HG02884 (cell line): ENCODE data around the gene XCR1.
"Not testable (repeated sequence)": the region's sequence is repeated elsewhere in the genome, so short reads cannot be mapped to it uniquely, and the experiment has no call there.

Source experiments
- ATAC-seq: cut with Tn5 transposase; IDR thresholded peaks from one replicate; pipeline ENCODE4 v1.9.1; 2021; ENCODE audit warnings: mild to moderate bottlenecking, moderate library complexity; ENCODE audit not compliant: unreplicated experiment

The XCR1 gene, protein sequence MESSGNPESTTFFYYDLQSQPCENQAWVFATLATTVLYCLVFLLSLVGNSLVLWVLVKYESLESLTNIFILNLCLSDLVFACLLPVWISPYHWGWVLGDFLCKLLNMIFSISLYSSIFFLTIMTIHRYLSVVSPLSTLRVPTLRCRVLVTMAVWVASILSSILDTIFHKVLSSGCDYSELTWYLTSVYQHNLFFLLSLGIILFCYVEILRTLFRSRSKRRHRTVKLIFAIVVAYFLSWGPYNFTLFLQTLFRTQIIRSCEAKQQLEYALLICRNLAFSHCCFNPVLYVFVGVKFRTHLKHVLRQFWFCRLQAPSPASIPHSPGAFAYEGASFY

DNA sequence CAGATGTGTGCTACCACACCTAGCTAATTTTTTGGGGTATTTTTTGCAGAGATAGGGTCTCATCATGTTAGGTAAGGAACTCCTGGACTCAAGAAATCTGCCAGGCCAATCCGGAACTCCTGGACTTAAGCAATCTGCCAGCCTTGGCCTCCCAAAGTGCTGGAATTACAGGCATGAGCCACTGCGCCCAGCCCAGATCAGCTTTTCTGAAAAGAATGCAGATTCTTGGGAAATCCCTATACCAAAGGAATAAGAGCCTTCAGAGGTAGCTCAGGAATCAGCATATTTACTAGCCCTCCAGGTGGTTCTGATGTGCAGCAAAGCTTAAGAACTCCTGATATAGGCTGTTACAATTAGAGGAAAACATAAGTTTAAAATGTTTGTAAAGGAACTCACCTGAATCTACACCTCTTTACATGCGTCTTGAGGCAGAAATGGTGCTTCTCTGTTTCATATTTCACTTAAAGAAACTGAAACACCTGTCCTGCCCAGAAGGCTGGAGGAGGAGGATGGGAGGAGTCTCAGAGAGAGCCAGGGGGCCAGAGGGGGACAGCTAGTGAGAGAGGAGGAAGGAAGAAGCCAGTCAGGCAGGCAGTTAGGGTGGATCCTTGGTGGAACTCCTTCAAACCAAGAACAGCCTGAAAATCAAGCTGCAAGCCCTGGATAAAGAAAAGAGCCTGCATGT lies at the start of gene XCR1:
XCR1 (minus strand) TSS at position 463 of the 685 bp plus-strand sequence. CDS start 5,536 bp downstream, outside the sequence.
- ATAC-seq: no peak

DNA sequence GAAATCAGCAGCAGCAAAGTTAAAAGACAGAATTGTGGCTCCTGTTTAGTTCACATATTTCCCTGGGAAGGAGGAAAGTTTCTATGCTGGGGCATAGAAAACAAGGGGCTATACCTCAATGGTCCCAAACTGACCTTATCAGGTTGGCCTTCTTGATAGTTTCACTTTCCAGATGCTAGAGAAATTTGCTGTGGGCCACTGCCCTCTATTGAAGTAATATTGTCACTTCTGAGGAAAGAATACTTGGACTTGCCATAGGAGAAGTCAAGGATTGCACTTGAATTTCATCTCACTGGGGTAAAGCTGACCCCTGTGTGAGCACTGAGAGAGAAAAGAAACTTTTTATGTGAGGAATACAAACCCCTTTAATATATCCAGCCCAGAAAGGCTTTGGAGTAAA lies 49.3 kb upstream of the XCR1 start:
- no peak for ATAC-seq

DNA sequence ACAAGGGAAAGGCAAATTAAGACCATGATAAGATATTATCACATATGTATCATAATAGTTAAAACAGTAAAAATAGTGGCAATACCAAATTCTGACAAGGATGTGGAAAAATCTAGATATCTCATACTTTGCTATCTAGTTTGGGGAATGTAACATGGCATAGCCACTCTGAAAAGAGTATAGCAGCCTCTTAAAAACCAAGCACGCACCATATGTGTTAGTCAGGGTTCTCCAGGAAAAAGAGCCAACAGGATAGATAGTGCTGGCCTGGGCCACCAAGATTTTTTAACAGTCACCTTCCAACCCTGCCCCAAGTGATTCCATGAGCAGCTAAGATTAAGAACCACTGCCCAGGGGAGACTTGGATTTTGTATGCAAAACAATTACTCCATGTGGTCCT lies 48.5 kb upstream of the XCR1 start:
- no peak for ATAC-seq

DNA sequence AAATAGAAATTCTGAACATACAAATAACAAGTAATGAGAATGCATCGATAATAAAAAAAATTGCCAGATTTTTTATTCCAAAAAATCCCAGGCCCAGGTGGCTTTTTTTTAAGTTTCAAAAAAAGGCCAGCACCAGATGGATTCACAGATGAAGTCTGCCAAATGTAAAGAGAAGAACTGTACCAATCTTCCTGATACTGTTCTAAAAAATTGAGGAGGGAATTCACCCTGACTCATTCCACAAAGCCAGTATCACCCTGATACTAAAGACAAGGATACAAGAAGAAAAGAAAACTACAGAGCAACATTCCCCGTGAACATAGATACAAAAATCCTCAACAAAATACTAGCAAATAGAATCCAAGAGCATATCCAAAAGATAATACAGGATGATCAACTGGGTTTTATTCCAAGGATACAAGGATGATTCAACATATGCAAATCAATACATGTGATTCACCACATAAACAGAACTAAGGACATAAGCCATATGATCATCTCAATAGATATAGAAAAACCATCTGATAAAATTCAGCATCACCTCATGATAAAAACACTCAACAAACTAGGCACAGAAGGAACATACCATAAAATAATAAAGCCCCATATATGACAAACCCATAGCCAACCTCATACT lies 44.1 kb upstream of the XCR1 start:
- ATAC-seq: no peak

DNA sequence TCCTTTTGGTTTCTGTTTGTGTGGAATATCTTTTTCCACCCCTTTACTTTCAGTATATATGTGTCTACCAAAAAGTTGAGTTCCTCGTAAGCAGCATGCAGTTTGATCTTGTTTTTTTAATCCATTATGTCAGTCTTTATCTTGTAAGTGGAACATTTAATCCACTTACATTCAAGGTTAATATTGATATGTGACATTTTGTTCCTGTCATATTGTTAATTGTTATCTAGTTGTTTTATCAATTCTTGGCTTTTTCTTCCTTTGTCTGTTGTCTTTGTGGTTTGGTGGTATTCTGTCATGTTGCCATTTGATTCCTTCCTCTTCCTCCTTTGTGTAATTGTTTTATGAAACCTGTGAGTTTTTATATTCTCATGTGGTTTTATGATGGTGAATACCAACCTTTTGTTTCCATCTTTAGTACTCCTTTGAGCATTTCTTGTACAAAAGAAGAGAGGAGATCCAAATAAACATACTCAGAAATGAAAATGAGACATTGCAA lies 43.4 kb upstream of the XCR1 start:
- no peak for ATAC-seq

DNA sequence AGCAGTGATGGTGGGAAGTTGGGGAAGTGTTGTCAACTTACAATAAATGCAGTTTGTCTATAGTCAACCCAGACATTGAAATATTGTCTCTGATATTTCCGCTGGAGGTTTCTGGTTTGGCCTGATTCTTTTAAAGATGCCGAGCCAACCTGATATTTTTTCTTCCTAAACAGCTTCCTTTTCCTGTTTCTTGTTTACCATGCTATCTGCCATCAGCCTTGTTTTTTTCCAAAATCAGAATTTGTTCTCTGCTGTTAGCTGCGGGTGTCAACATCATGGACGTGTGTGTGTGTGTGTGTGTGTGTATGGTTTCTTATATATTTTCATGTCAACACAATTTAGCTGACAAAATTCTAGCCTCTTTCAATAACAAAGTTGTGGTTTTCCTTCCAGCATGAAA lies 41.2 kb upstream of the XCR1 start:
- no peak for ATAC-seq

DNA sequence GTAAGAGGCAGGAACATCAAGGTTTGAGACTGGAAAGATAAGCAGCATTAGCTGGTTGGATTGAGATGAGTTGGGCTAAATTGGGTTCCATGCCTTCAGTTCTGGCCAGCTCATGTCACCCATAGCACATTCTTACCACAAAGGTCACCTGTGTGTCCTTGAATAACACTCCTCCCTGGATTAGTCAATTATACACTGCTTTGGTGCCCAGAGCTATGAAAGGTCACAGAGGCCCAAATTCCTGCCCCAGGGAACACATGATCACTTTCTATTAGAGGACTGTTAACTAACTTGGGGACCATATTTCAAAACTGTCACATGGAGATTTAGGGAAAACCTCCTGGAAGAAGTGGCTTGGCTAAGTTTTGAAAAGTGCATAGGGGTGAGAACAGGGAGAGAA lies 40.1 kb upstream of the XCR1 start:
- ATAC-seq: no peak

DNA sequence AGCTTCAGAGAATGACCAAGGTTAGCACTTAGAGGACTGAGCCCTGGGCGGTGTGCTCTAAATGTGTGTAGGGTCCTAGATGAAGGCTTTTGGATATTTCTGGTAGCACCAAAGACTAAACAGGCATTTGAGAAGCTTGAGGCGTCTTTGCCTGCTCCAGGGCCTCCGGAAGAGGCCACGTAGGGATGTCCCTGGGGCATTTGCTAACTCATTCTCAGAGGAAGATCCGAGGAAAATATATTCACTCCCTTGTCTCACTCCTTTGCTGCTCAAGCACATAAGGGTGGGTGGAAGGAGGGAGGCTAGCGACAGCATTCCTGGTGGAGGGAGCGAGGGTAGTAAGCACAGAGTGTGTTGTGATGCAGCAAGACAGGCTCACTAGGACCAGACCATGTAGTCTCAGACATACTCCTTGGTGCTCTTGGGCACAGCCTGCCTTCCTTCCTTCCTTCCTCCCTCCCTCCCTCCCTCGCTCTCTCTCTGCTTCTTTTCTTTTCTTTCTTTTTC lies 38.5 kb upstream of the XCR1 start:
- ATAC-seq: no peak

DNA sequence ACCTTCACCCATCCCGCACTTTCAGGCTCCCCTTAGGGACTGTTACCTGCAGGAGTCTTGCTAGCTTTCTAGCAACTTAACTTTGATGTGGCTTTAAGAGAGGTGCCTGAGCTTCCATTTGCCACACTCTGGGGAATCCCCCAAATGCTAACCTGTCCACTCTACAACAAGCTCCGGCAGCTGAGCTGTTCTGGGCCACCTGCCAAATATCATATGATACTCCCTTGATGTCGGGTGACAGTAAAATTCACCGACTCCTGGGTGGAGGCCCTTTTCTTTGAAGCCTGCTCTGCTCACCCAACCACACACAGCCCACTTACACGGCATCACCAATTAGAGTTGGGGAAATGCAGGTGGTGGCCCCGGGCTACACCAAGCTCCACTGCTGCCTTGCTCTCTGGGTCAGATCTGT lies 38.0 kb upstream of the XCR1 start:
- peak; percentile 80 for ATAC-seq

DNA sequence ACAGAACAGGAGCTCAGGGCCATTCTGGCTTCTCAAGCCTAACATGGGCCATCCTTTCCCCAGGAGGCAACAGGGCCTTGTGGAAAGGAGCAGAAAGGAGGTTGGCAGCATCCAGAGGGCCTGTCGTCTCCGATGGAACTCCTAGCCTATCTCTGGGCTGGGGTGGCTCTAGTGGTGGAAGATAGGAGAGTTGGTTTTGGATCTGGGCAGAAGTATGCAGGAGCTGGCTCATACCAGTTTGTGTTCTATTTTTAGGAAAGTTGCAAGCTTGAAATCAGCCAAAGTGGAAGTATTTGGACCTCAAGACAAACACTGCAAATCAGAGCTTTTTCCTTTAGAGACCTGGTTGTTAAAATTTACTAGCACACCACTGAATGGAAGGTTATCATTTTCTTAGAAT lies 35.4 kb upstream of the XCR1 start:
- ATAC-seq: no peak

DNA sequence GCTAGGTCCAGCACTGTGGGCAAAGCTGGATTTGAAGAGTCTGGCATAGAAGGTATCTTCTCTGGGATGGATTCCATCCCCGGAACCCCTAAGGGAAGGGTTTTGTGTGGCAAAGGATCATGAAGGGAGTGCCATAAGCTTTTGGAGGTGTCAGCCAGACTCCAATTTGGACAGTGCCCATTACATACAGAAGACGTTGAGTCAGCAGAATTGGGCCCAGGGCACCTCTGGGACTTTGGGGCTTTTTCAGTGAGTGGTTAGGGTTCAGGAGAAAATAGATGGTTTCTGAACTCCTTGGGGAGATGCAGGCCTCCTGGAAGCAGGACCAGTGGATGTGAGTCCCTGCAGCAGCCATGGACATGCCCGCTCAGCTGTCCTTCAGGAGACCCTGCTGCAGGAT lies 34.6 kb upstream of the XCR1 start:
- no peak for ATAC-seq

DNA sequence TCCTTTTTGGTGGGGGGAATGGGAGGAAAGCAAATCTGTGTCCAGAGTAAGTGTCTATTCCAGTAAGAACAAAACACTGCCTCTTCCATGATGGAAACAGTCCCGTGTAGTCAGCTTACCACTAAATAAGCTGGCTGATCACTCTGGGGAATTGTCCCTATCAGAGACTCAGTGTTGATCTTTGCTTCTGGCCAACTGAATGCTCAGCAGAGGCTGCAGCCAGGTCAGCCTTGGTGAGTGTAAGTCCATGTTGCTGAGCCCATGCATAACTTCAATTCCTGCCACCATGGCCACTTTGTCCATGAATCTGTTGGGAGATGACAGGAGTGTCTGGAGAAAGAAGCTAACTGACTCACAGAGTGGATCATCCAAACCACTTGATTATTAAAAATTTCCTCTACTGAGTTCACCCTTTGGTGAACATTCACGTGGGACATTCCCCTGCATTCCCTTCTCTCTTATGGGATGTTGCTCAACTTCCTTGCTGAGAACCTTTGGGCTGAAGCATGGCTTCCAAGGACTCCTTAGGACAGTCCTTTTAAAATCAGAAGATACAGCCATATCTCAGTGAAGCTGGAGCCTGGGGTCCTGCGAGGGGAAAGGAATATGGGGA lies 33.9 kb upstream of the XCR1 start:
- ATAC-seq: no peak

DNA sequence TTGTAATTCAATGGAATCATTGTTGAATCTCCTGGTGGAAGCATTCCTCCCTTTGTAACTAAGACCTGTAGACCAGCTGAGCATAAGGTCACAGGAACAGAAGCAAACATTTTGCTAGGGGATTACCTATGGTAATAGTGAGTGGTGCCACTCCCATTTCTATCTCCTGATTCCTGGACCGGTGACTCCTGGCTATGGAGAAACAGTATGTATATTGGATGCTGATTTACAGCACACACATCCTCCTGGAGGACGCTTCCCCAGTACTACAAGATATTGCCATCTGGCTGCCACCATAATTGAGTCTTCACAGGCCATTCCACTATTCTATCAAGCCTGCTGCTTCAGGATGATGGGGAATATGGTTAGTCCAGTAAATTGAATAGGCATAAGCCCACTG lies 33.3 kb upstream of the XCR1 start:
- no peak for ATAC-seq

DNA sequence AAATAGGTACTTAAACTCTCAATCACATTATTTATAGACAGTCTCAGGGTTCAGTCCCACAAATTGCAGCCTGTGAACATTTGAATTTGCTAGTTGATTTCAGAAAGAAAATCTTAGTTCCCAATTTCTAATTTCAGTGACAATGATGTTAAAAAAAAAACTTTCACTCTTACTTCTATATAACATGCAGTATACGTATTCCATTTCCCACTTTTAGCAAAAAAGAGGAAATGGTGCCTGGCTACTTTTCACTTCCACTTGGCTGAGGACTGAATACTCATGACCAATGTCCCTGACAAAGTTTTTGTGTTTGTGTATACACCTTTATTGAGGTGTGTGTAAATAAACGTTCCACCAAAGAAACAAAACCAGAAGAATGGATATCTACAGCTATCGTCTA lies 32.1 kb upstream of the XCR1 start:
- ATAC-seq: no peak

DNA sequence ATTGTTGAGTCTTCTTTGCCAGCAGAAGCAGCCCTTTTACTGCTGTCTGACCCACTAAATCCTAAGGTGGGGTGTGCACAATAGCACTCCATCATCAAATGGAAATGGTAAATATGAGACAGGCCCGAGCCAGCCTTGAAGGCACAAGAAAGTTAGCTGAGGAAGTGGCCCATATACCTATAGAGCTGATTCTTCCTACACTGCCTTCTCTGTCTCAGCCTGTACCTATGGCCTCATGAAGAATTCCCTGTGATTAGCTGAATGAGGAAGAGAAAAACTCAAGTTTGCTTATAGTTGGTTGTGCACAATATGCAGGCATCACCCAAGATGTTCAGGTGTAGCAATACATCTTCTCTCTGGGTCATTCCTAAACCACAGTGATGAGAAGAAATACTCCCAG lies 31.7 kb upstream of the XCR1 start:
- no peak for ATAC-seq

DNA sequence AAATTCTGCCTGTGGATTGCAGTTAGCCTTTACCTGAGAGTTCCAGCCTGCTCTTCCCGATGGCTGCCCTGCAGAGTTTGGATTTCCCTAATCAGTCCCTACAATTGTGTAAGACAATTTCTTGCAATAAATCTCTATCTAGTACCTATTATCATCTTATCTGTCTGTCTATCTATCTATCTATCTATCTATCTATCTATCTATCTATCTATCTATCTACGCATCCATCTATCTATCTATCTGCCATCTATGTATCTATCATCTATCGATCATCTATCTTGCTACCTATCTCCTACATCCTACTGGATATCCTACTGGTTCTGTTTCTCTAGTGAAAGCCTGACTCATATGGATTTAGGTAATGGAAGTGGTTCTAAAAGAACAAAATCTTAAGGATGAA lies 30.4 kb upstream of the XCR1 start:
- no peak for ATAC-seq

DNA sequence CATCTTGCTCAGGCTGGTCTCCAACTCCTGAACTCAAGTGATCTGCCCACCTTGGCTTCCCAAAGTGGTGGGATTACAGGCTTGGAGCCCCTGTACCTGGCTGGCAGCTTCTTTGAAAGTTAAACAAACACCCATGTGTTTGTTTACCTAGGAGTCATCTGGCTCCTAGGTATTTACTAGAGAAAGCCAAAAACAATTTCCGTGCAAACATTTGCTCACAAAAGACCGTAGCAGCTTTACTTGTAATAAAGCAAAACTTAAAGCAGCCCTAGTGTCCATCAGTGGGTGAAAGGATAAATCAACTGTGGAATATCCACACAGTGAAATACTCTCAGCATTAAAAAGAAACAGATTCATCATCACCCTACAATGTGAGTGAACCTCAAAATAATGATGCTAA lies 29.4 kb upstream of the XCR1 start:
- ATAC-seq: no peak

DNA sequence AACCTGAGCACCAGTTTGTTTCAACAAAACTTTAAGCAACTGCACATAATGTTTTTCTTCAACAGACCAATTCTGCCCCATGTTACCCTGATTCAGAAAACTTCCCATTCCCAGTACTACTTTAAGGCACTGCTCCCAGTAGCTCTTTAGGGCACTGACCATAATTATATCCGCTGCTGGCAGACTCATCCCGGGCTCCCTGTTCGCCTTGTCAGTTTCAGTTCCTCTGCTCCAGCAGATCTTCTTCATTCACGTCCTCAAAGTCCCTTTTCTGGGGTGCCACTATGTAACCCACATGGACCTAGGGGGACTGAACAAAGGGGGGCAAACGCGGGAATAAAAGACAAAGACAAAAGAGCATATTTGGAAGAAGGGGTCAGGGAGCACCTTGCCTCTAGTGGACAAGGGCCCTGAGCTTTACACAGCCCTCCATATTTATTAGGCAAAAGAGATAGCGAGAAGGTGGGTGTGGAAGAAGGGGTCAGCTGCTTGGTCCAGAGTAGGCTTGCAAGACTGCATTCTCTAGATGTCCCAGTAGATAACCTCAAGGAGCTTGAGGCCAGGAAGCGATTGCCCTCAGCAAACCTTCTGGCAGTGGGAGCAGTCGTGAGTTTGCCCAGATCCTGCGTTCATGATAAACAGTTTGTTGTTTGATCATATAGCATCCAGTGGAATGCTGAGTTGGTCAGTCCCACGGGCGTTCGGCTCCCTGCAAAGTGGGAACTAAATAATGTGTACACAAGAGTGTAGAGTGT lies 26.7 kb upstream of the XCR1 start:
- ATAC-seq: not testable (repeated sequence)

DNA sequence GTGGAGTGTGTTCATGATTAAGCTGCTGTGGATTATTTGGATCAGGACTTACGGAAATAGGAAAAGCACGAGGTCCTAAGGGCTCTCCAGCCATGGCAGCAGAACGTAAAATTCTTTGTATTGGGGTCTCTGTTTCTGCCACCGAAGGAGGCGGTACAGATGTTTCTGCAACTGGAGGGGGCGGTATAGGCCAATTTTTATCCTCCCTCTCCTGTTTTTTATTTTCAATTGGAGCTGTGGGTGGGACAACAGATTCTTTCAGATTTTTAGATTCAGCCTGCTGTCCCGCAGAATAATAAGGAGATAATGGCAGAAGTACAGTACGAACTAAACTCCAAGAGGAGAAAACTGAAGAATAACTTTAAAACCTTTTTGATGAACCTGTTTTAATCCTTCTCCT lies 26.0 kb upstream of the XCR1 start:
- ATAC-seq: not testable (repeated sequence)

DNA sequence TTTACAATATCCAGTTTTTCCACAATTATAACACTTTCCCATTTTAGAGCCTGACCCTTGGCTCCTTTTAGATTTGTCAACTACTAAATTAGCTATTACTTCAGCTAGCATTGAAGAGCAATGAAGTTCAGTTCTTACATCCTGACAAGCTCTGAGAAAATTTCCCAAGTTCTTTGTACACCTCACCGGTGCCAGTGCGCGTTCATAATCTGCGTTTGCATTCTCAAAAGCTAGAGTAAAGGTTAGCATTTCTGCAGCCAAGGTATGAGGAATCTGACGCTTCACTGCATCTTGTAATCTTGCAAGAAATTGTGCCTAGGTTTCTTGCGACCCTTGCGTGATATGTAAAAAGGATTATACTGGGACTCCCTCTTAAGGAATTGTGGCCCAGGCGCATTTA lies 25.2 kb upstream of the XCR1 start:
- ATAC-seq: no peak

DNA sequence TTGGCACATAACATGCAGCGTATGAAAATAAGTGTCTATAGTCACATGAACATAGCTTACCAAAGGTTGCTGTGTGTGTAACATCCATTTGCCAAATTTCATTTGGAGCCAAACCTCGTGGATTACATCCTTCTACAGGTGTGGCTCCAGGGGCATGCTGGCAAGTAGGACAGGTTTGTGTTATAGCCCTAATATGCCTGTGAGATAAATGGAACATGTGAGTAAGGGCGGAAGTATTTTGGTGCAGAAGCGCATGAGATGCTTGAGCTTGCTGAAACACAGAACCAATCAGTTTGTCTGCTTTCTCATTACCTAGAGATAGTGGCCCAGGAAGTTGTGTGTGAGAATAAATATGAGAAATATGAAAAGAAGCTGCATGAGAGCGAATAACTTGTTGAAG lies 21.8 kb upstream of the XCR1 start:
- ATAC-seq: no peak
